ENCODE measurements around the gene SASH1. TPM values are rescaled to one million over a fixed set of nuclear protein-coding genes. Genes with fewer than 3 reads are reported as not detected.

The SASH1 gene
- total RNA-seq, 1 donor from 2014 or later = 15.5 TPM

- Mint-ChIP-seq H3K27me3 (ENCODE audit: low read depth, unreplicated experiment) (no peaks in the 10 kb centered on the region), H3K9me3 (ENCODE audit: unreplicated experiment) (no peaks in the 10 kb centered on the region), H3K4me1 (ENCODE audit: low read depth, unreplicated experiment) (peaks cover 22% of the 10 kb centered on the region), H3K27ac (ENCODE audit: unreplicated experiment) (peak overlapping the region; percentile 97), H3K36me3 (ENCODE audit: low read depth, unreplicated experiment) (peaks cover 17% of the 10 kb centered on the region), H3K4me3 (ENCODE audit: unreplicated experiment) (peak overlapping the region; percentile 50)
- no peaks in the 10 kb centered on the region for H3K79me2 ChIP-seq (ENCODE audit: insufficient read depth, low read length)
- DNase-seq (ENCODE audit: low read depth) (peak; percentile 95), FAIRE-seq (peak; percentile 56)
- TF ChIP-seq EZH2 (IDR thresholded peaks at IDR 0.05; ENCODE audit: insufficient read depth, low read length) = no peak
- TF ChIP-seq, protein P1, sequence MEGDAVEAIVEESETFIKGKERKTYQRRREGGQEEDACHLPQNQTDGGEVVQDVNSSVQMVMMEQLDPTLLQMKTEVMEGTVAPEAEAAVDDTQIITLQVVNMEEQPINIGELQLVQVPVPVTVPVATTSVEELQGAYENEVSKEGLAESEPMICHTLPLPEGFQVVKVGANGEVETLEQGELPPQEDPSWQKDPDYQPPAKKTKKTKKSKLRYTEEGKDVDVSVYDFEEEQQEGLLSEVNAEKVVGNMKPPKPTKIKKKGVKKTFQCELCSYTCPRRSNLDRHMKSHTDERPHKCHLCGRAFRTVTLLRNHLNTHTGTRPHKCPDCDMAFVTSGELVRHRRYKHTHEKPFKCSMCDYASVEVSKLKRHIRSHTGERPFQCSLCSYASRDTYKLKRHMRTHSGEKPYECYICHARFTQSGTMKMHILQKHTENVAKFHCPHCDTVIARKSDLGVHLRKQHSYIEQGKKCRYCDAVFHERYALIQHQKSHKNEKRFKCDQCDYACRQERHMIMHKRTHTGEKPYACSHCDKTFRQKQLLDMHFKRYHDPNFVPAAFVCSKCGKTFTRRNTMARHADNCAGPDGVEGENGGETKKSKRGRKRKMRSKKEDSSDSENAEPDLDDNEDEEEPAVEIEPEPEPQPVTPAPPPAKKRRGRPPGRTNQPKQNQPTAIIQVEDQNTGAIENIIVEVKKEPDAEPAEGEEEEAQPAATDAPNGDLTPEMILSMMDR (IDR thresholded peaks at IDR 0.05; ENCODE audit: insufficient read depth, low read depth, low read length) = no peak
- peak overlapping the region; percentile 87 for H3K4me2 ChIP-seq (ENCODE audit: low read length)
- no peak overlapping the region for H2AFZ ChIP-seq (ENCODE audit: low read depth, low read length)
- H3K9me3 ChIP-seq (ENCODE audit: insufficient read depth, low read depth, low read length) = no peaks in the 10 kb centered on the region
- peak overlapping the region; percentile 94 for H3K27ac ChIP-seq (ENCODE audit: low read depth, low read length)
- peak overlapping the region; percentile 84 for H3K9ac ChIP-seq (ENCODE audit: low read length)
- no peaks in the 10 kb centered on the region for H4K20me1 ChIP-seq (ENCODE audit: insufficient read depth, low read length)
- H3K27me3 ChIP-seq (ENCODE audit: insufficient read depth, low read length) = no peaks in the 10 kb centered on the region
- H3K4me3 ChIP-seq (ENCODE audit: insufficient read depth, low read depth, low read length) = peak overlapping the region; percentile 48
- H3K4me1 ChIP-seq (ENCODE audit: insufficient read depth, low read length) = peaks cover 37% of the 10 kb centered on the region
- H3K36me3 ChIP-seq (ENCODE audit: insufficient read depth, low read length) = peaks cover 24% of the 10 kb centered on the region
Measured at GRCh38 chr6:148530394-148530953, 187.8 kb downstream of the SASH1 start.

GRCh38 chr6:148530976-148531375 is 188.3 kb downstream of the SASH1 start:
- Mint-ChIP-seq H3K27ac (ENCODE audit: unreplicated experiment) (peak overlapping the region; percentile 97), H3K4me3 (ENCODE audit: unreplicated experiment) (no peak overlapping the region), H3K4me1 (ENCODE audit: low read depth, unreplicated experiment) (peaks cover 22% of the 10 kb centered on the region), H3K36me3 (ENCODE audit: low read depth, unreplicated experiment) (peaks cover 19% of the 10 kb centered on the region), H3K9me3 (ENCODE audit: unreplicated experiment) (no peaks in the 10 kb centered on the region), H3K27me3 (ENCODE audit: low read depth, unreplicated experiment) (no peaks in the 10 kb centered on the region)
- FAIRE-seq = no peak
- H4K20me1 ChIP-seq (ENCODE audit: insufficient read depth, low read length) = no peaks in the 10 kb centered on the region
- H3K9ac ChIP-seq (ENCODE audit: low read length) = peak overlapping the region; percentile 84
- H2AFZ ChIP-seq (ENCODE audit: low read depth, low read length) = no peak overlapping the region
- H3K79me2 ChIP-seq (ENCODE audit: insufficient read depth, low read length) = no peaks in the 10 kb centered on the region
- H3K4me2 ChIP-seq (ENCODE audit: low read length) = peak overlapping the region; percentile 87
- H3K4me1 ChIP-seq (ENCODE audit: insufficient read depth, low read length) = peaks cover 37% of the 10 kb centered on the region
- TF ChIP-seq, protein P1 (IDR thresholded peaks at IDR 0.05; ENCODE audit: insufficient read depth, low read depth, low read length) = no peak
- TF ChIP-seq EZH2 (IDR thresholded peaks at IDR 0.05; ENCODE audit: insufficient read depth, low read length) = no peak
- H3K36me3 ChIP-seq (ENCODE audit: insufficient read depth, low read length) = peaks cover 28% of the 10 kb centered on the region
- peak overlapping the region; percentile 48 for H3K4me3 ChIP-seq (ENCODE audit: insufficient read depth, low read depth, low read length)
- no peaks in the 10 kb centered on the region for H3K9me3 ChIP-seq (ENCODE audit: insufficient read depth, low read depth, low read length)
- peak overlapping the region; percentile 94 for H3K27ac ChIP-seq (ENCODE audit: low read depth, low read length)
- peak; percentile 71 for DNase-seq (ENCODE audit: low read depth)
- H3K27me3 ChIP-seq (ENCODE audit: insufficient read depth, low read length) = no peaks in the 10 kb centered on the region

DNA sequence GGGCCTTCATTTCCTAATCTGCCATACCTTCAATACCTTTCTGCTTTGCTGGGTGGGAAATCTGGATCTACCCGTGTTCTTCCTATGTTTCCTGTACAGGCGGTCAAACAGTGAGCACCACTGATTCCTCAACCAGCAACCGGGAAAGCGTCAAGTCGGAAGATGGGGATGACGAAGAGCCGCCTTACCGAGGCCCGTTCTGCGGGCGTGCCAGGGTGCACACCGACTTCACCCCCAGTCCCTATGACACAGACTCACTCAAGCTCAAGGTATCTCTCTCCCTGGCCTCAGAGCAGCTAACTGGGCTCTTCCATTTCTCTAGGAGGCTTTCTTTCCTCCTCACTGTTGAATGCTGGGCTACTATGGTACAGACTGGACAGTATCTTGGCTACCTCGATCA is 190.1 kb downstream of the SASH1 start:
- Mint-ChIP-seq H3K27ac (ENCODE audit: unreplicated experiment) (peak overlapping the region; percentile 58), H3K4me1 (ENCODE audit: low read depth, unreplicated experiment) (peaks cover 25% of the 10 kb centered on the region), H3K9me3 (ENCODE audit: unreplicated experiment) (no peaks in the 10 kb centered on the region), H3K36me3 (ENCODE audit: low read depth, unreplicated experiment) (peaks cover 22% of the 10 kb centered on the region), H3K27me3 (ENCODE audit: low read depth, unreplicated experiment) (no peaks in the 10 kb centered on the region), H3K4me3 (ENCODE audit: unreplicated experiment) (no peak overlapping the region)
- Histone ChIP-seq H4K20me1 (ENCODE audit: insufficient read depth, low read length) (no peaks in the 10 kb centered on the region), H3K27ac (ENCODE audit: low read depth, low read length) (no peak overlapping the region), H3K9me3 (ENCODE audit: insufficient read depth, low read depth, low read length) (no peaks in the 10 kb centered on the region), H3K27me3 (ENCODE audit: insufficient read depth, low read length) (no peaks in the 10 kb centered on the region), H3K4me2 (ENCODE audit: low read length) (no peak overlapping the region), H3K79me2 (ENCODE audit: insufficient read depth, low read length) (no peaks in the 10 kb centered on the region), H2AFZ (ENCODE audit: low read depth, low read length) (no peak overlapping the region), H3K36me3 (ENCODE audit: insufficient read depth, low read length) (peaks cover 28% of the 10 kb centered on the region), H3K4me1 (ENCODE audit: insufficient read depth, low read length) (peaks cover 37% of the 10 kb centered on the region), H3K4me3 (ENCODE audit: insufficient read depth, low read depth, low read length) (no peak overlapping the region), H3K9ac (ENCODE audit: low read length) (no peak overlapping the region)
- TF ChIP-seq, protein P1 (IDR thresholded peaks at IDR 0.05; ENCODE audit: insufficient read depth, low read depth, low read length) = no peak
- no peak for TF ChIP-seq EZH2 (IDR thresholded peaks at IDR 0.05; ENCODE audit: insufficient read depth, low read length)
- DNase-seq (ENCODE audit: low read depth) (no peak), FAIRE-seq (no peak)

Measured in astrocyte (in vitro differentiated cells and primary cell).